Measurements from ENCODE around the gene KCNK5.

GRCh38 chr6:39225543-39225942 lies 3.7 kb downstream of the KCNK5 start:
- TF ChIP-seq POLR2A (IDR thresholded peaks at IDR 0.05; ENCODE audit: low read length) (no peak), GATA1 (IDR thresholded peaks at IDR 0.05; ENCODE audit: low read depth, low read length) (no peak)

Data from erythroblast (primary cell).